Midbrain (tissue), 1 donor: ENCODE measurements around the gene PTH2R.
A peak's percentile ranks its signal among the peaks of the same experiment; 100 is the strongest.
"Not testable (repeated sequence)": the region's sequence is repeated elsewhere in the genome, so short reads cannot be mapped to it uniquely, and the experiment has no call there.

ENCODE experiments used
- DNase-seq: peaks from one replicate; lab custom pipeline; 2025; lab: John Stamatoyannopoulos, UW

PTH2R gene

DNA sequence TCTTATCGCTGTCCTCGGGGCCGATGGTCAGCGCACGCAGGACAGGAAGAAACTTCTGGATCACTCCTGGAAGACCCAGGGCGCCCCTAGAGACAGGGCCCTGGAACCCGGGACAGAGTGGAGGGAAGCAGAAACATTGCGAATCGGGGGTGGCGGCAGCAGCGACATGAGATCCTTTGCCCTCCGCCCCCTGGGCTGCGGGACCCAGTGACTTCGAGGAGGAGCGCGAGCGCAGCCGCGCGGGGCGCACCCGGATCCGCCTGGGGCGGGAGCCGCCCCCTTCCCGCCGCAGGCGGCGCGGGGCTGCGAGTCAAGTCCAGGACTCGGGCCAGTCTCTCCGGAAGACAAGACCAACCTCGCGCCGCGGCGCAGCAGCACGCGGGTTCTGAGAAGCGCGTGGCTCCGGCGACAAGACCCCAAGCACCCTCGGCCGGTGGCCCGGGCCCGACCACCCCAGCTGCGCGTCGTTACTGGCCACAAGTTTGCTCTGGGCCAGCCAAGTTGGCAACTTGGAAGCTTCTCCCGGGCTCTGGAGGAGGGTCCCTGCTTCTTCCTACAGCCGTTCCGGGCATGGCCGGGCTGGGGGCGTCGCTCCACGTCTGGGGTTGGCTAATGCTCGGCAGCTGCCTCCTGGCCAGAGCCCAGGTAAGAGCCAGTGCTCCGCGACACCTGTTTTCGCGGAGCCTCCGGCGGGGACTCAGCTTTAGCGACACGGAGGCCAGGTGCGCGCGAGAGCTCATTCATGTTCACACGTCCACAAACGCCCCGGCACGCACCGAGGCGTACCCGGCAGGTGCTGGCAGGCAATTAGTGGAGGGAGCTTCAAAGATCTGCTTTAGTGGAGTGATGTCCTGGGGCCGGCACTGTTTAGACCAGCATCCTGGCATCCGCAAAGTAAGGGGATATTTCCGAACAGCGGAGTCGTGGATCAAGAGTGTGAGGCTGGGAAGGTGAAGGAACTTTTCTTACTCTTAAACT is at the start of gene PTH2R:
Gene PTH2R, plus strand, starts transcription at position 319 of the 978 bp plus-strand sequence. Its CDS starts 252 bp downstream, at position 571.
- DNase-seq, result no peak

GRCh38 chr2:208356846-208357574 is 49.6 kb upstream of the PTH2R start:
- no peak for DNase-seq

DNA sequence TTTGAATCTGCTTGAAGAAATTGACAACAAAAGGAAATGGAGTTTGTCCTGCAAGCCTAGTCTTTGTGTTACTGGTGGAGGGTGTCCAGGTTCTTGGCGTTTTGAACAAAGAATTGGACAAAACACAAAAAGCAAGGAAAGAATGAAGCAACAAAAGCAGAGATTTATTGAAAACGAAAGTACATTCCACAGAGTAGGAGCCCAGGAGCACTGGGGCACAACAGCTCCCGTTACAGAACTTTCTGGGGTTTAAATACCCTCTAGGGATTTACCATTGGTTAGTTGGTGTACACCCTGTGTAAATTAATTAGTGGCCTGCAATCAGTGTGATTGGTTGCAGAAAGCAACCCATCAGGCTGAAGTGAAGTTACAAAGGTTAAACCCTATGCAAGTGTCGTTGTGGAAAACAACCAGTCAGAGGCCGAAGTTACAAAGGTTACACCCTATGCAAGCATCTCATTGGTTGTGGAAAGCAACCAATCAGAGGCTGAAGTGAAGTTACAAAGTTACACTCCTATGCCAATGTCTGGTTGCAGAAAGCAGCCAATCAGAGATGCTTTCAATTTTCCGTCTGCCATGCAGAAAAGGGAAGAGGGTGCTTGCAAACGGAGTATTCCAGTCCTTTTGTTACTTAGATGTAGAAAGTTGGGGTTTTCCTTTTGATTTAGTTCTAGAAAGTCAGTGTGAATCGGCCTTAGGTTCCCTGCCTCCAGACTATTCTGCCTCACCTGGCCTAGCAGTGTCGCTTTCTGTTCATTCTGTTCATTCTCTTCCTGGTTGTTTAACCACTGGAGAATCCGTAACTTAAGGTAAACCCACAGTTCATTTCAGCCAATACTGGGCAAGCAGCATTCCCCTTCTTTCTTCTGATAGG is 47.6 kb upstream of the PTH2R start:
- no peak for DNase-seq

GRCh38 chr2:208359632-208359986 is 47.0 kb upstream of the PTH2R start:
- no peak for DNase-seq

DNA sequence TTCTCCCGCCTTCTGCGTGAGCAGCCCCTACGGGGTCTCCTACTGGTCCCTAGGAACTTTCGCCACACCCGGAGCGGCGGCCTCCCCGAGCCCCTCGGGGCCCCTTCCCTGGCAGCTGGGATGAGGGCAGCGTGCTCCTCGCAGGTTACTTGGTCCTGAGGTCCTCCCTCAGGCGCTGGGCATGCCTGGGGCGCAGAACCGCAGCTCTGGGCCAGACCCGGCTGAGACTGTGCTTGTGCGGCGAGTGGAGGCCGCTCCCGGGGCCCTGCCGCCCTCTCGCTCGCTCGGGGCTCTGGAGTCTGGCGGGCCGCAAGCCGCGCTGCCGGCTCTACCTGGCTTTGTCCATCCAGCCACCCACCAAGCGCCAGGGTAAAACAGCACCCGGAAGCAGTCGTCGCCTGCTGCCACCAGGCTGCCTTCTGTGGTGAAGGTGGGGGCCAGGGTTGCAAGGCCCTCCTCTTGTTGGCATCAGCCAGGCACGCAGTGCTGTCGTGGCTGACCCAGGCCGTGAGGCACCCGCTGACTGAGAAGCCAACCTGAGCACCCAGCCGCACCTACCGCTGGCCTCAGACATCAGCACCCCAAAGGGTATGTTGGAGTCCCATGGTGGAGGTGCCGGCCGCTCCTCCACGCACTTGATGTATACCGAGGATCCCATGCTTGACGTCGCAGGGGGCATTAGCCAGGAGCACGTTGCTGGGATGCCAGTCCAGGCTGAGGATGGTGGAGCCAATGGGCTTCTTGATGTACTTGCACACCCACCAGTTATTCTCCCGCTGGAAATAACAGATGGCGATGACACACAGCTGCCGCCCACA is 46.1 kb upstream of the PTH2R start:
- no peak for DNase-seq

DNA sequence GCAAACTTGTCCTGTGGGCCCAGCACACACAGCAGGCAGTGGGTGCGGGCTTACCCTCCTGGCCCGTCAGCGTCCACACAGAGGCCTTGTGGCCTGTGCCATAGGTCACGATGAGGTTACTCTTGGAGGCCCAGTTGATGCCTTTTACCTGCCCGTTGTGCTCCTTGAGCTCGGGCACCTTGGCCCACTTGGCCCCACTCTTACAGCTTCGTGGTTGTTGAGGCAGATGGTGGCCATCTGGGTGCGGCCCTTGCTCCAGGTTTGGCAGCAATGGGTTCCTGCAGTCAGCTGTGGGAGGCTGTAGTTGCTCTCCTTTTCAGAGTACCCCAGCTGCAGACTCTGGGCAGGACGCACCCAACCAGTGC is 45.5 kb upstream of the PTH2R start:
- DNase-seq, result no peak

GRCh38 chr2:208363485-208363884 is 43.1 kb upstream of the PTH2R start:
- no peak for DNase-seq

- DNase-seq, result no peak
Observed at GRCh38 chr2:208366215-208367127, 40.1 kb upstream of the PTH2R start.

GRCh38 chr2:208369091-208369490 is 37.5 kb upstream of the PTH2R start:
- no peak for DNase-seq

DNA sequence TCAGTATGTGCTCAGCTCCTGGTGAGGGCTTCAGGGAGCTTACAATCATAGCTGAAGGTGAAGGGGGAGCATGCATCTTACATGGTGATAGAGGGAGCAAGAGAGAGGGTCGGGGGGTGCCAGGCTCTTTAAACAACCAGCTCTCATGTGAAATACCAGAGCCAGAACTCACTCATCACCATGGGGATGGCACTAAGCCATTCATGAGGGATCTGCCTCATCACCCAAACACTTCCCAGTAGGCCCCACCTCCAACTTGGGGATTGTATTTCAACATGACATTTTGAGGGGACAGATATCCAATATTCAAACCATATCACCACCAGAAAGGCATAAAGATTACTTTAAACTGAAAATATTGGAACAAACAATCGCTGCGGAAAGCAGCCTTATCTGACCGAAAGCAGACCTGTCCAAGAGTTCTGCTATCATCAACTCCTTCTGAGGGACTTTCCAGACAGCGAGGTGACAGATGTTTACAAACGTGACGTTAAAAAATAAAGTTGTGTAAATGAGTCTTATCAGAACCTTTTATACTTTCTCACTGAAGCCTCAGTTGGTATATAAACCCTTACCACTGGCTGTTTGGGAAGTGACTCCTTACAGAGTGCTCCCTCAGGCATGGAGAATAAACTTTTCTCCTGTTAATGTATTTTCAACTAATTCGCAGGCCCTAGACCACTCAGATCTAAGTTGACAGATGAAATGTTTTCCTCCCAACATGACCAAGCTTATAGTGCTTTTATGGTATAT is 35.5 kb upstream of the PTH2R start:
- DNase-seq, result no peak

- no peak for DNase-seq
Observed at GRCh38 chr2:208371634-208371935, 35.0 kb upstream of the PTH2R start.

DNA sequence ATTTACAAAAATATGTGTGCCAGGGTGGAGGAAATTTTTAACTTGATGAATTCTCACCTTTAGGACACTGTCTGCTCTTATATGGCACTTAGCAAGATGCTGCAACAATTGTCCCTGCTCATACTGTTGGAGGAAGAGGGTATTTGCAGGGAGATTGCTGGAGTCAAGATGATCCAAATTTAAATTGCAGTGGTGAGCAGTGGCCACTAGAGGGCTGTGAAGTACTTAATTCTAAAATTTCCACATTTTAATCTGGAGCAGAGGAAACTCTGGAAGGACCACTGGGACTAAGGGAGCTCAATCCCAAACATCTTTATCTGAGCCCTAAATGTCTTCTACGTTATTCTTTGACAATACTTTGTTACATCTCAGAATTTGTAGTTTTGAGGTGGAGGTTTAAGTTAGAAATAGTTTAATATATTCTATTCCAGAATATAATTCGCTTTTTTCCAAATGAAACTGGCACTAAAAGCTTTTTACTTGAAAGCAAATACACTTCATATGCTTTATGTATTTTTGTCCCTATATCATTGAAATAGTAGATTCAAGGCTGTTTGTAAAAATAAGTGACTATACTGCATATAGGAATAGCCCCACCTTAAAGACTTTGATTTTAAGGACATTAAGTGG is 33.0 kb upstream of the PTH2R start:
- DNase-seq, result peak; percentile 61

GRCh38 chr2:208375491-208376068 is 31.0 kb upstream of the PTH2R start:
- no peak for DNase-seq

- DNase-seq, result not testable (repeated sequence)
Observed at GRCh38 chr2:208377344-208377860, 29.2 kb upstream of the PTH2R start.

DNA sequence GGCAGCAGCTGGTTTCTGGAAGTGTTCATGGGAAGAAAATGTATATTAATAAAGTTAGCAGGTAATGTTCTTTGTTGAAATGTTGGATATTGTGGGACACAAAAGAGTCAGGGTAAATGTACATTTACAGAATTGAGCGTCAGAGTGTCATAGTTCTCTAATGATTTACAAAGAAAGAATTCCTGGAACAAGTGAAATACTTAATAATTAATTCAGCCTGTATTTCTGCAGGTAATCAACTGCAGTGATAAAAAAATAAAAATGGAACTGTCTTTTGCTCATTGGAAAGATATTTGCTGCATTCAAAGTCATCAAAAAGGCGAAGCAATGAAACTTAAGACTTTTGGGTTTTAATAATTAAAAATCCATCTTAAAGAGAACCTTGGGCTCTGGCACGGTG is 27.4 kb upstream of the PTH2R start:
- no peak for DNase-seq

- DNase-seq, result no peak
Observed at GRCh38 chr2:208384637-208385036, 22.0 kb upstream of the PTH2R start.

DNA sequence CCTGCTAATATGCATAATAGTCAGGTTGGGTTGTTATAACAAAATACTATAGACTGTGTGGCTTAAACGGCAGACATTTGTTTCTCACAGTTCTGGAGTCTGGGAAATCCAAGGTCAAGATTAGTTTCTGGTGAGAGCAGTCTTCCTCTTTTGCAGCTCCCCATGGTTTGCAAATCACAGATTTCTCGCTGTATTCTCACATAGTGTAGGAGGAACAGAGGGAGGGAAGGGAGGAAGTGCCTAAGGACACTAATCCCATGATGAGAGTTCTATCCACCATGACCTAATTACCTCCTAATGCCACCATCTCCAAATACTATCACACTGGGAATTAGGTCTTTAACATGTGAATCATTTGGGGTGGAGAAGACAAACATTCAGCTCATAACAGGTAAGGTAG is 20.1 kb upstream of the PTH2R start:
- no peak for DNase-seq

DNA sequence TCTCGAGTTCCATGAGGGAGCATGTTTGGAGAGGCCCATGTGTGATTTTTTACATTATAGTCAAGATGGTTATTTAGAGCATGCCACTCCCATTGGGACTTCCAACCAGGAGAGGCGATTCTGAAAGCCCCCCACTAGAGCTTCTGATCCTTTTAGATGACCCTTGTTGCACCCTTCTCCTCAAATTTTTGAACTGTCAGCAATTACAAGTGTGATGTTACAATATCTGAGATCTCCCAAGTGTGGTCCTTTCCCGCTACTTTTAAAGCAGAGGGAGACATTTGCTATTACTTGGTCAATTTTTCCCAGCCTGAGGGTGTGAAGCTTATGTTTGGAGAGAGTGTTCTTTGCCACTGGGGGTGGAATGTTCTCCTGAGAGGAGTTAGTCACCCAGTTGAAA is 16.7 kb upstream of the PTH2R start:
- no peak for DNase-seq

- no peak for DNase-seq
Observed at GRCh38 chr2:208392300-208392699, 14.3 kb upstream of the PTH2R start.
